PFSK-1 (cell line): Measurements from ENCODE around the gene MEIG1.

ENCODE experiments used
- FOXP2 ChIP-seq: optimal IDR thresholded peaks from 2 replicates; pipeline ENCODE3; 2011; ENCODE audit warnings: borderline replicate concordance, control low read depth, inconsistent platforms; ENCODE audit not compliant: insufficient read depth; ENCODE audit errors: extremely low read length, extremely low read depth
- POLR2AphosphoS5 ChIP-seq: IDR thresholded peaks from 2 replicates; pipeline ENCODE4 v1.6.1; 2012; ENCODE audit warnings: low read depth, mild to moderate bottlenecking, control low read depth, low read length, moderate library complexity
- SIN3A ChIP-seq: IDR thresholded peaks from 2 replicates; pipeline ENCODE4 v1.6.1; 2012; ENCODE audit warnings: mild to moderate bottlenecking, low read length, moderate library complexity, borderline replicate concordance; ENCODE audit not compliant: insufficient read depth
- TAF1 ChIP-seq: IDR thresholded peaks from 2 replicates; pipeline ENCODE4 v1.6.1; 2012; ENCODE audit warnings: low read length, control low read depth, borderline replicate concordance; ENCODE audit not compliant: insufficient read depth
- TF ChIP-seq, protein P1 (sequence below), 2 experiments: IDR thresholded peaks; 2 replicates each; pipeline versions ENCODE4 v1.6.1 to v1.8.0; 2011 to 2012; ENCODE audit warnings: low read depth in 2 of 2, low read length in 2 of 2, control low read depth in 1 of 2, inconsistent platforms in 1 of 2, mild to moderate bottlenecking in 1 of 2, moderate library complexity in 1 of 2; ENCODE audit not compliant: insufficient read depth in 1 of 2

DNA sequence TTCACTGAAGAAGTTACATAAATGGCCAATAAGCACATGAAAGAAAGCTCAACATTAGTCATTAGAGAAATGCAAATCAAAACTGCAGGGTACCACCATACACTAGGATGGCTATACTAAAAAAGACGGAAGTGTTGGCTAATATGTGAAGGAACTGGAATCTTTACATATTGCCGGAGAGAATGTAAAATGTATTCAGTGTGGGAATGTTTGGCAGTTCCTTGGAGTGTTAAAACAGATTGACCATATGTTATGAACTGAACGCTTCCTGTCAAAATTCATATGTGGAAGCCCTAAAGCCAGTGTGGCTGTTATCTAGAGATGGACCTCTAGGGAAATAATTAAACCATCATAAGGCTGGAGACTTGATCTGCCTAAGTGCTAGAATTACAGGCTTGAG is 47.4 kb upstream of the MEIG1 start:
- TF ChIP-seq, protein P1, sequence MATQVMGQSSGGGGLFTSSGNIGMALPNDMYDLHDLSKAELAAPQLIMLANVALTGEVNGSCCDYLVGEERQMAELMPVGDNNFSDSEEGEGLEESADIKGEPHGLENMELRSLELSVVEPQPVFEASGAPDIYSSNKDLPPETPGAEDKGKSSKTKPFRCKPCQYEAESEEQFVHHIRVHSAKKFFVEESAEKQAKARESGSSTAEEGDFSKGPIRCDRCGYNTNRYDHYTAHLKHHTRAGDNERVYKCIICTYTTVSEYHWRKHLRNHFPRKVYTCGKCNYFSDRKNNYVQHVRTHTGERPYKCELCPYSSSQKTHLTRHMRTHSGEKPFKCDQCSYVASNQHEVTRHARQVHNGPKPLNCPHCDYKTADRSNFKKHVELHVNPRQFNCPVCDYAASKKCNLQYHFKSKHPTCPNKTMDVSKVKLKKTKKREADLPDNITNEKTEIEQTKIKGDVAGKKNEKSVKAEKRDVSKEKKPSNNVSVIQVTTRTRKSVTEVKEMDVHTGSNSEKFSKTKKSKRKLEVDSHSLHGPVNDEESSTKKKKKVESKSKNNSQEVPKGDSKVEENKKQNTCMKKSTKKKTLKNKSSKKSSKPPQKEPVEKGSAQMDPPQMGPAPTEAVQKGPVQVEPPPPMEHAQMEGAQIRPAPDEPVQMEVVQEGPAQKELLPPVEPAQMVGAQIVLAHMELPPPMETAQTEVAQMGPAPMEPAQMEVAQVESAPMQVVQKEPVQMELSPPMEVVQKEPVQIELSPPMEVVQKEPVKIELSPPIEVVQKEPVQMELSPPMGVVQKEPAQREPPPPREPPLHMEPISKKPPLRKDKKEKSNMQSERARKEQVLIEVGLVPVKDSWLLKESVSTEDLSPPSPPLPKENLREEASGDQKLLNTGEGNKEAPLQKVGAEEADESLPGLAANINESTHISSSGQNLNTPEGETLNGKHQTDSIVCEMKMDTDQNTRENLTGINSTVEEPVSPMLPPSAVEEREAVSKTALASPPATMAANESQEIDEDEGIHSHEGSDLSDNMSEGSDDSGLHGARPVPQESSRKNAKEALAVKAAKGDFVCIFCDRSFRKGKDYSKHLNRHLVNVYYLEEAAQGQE (IDR thresholded peaks at IDR 0.05; ENCODE audit: insufficient read depth in 1 of 2, low read depth in 2 of 2, low read length in 2 of 2): no peak
- TF ChIP-seq TAF1 (no peak), SIN3A (no peak), POLR2AphosphoS5 (no peak), FOXP2 (no peak)
